T-helper 9 cell (primary cell): ENCODE results near the gene PELO.
A peak's percentile ranks its signal among the peaks of the same experiment; 100 is the strongest.

Source experiments
- DNase-seq: peaks from one replicate; pipeline ENCODE4 v3.0.0-alpha.2; 2020

PELO gene

DNA sequence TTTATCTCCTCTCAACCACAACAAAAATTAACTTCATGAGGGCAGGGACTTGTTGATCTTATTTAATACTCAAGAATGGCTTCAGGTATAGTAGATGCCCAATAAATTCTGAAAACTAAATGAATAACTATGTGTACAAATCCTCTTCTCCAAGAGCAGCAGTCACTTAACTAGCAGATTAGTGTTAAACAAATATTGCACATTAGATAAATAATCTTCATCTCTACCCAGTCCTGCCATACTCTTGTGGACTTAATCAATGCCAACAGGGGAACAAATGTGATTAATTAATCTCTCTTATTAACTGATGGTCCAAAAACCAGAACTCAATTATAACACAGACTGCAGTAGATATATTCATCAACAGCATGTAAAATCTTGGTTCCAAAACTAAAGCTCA is 15.0 kb upstream of the PELO start:
- DNase-seq, result no peak

DNA sequence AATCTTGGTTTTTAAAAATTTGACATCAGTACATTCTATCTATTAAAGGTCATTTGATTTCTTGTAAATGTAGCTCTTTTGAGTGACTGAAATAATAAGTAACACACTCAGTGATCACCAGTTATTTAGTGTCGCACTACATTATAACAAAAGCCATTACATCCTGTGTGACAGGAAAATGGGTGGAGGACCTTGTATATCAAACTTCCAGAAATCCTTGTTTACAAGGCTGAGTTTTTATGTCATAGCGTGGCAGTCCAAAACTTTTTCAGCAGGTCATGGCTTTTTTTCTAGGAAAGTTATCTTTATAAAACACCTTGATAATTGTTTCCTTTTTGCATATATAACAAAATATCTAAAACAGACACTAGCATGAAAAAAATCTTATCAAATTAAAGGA is 14.4 kb upstream of the PELO start:
- DNase-seq, result no peak

DNA sequence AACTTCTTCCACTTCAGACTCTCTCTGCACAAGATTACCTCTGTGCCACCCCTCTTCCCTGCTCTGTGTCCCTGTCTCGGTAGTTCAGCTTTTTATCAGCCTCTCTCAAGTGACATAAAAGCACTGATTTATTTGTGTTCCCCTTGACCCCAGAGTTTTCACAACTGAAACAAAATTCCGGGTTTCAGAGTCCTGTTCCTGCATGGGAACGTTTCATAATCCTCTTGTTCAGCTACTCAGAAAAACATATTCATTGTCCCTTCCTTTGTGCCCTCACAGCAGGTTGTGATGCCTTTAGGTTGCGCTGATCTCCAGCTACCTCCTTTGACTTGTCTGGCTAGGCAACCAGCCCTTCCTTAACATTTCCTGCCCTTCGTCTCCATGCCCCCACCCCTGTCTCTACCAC is 13.7 kb upstream of the PELO start:
- DNase-seq, result no peak

DNA sequence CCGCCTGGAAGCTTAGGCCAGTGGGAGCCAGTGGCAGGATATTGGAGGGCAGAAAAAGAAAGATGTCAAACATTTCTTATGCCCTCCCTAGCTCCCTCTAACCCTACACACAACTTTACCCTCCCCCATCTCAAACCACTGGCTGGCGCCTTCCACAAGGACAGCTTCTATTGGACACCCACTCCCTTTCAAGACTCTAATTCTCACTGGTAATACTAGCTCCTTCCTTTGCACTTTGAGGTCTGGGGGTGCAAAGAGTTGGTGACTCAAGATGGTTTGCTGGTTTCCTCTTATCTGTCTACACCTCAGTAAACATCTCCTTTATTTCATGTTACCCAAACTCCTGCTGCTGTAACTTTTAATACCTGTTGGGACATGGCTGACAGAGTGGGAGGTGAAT is 11.6 kb upstream of the PELO start:
- no peak for DNase-seq

DNA sequence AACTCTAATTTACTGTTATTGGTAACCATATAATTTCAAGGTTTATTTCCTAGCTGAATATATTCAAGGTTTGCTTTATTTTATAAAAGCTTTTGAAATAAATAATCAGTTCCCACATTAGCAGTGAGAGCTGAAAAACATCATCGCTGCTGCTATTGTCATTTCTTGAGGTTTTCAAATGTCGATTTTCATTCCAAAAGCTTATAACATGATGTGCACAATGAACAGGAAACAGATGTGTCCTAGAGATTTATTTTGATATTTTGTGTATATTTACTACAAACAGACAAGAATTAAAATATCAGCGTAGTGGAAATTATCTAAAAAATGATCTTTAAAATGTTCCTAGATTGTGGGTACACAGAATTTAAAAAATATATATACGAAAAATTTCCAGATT is 10.5 kb upstream of the PELO start:
- no peak for DNase-seq

DNA sequence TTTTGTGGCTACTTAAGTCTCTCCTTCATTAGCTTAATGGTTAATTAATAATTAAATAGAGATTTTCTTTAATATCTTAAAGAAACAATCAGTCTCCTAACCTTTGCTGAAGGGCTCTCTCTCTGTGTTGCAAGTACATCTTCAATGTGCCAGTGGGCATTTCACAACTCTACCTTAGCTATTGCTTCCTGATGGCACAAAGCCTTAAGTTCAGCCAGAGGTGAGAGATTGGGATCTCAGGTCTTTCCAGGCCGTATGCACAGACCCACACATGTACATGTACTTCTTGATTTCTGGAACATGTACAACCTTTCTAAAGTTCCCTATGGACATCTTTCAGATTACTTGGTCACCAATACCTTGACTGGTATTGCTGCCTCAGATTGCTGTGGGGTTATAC is 8.9 kb upstream of the PELO start:
- DNase-seq, result no peak

DNA sequence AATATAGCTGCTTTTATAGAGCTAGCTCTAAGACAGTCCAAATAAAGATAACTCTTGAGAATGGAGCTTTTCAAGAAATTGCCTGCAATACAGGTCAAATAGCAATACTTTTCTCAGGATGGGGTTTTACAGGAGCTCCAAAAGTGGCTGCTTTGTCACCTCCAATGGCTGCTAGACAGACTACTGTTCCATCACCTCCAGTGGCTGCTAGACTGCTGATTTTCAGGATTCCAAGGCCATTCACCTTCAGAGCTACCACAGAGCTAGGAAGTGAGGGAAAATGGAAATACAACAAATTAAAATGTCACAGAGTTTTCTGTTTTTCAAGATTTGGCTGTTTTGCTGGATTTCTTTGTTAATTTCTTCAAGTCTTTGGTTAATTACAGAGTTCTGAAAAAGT is 8.5 kb upstream of the PELO start:
- no peak for DNase-seq

DNA sequence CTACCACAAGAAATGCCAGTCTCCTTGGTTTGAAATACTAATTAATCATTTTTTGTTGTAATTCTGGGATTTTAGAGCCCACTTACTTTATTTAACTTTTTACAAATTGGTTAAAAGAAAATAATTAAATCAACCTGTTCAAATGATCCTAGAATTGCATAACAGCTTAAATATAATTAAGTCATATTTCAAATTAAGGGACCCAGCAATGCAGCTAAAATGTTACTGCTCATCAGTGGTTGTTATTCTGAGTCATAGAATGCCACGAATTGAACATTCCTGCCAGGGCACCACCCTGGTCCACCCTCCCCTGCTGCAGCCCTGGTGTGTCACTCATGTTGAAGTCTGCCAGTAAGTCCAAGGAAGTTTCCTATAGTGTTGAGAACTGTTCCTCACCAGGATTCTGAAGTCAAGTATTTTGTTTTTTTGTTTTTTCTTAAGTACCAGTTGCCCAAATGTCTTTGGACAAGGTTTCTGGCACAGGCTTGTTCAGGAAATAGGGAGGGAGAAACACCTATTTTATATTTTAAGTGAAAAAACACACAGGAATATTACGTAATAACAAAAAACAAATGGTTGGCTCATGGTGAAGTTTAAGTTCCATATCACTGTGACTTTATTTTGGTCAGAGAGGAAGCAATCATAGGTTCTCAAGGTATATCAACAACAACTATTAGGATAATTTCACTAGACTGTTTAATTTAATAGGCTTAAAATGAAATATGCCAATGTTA is 4.3 kb upstream of the PELO start:
- no peak for DNase-seq

DNA sequence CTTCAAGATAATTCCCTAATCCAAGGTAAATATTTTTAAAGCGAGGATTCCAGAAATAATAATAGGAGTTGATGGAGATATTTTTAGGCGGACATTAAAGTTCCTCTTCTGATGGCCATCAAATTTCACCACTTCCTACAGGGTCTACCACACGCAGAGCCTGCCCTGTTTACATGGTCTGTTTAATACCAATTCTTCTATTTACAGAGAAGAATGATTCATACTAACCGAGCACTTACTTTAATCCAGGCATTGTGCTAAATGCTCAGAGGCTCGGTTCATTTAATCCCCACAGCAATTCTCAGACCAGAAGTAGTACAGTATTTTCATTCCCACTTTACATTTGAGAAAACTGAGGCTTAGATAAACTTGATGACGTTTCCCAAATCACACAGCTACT is 3.0 kb upstream of the PELO start:
- no peak for DNase-seq

DNA sequence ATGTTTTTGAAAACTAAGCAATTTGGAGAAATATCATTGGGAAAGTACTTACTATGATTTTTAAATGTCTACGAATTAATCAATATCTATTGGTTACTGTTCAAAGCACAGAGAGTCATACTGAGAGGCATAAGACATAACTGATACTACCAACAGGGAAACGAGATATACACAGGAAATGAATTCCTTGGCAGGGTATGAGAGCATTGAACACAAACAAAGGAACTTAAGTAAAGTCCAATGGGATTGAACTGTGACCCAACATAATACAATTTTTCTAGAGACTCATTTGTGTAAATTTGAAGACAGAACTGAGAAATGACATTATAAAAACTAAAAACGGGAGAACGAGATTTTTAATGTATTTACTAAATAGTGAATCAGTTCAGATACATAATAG is 1.3 kb upstream of the PELO start:
- no peak for DNase-seq

DNA sequence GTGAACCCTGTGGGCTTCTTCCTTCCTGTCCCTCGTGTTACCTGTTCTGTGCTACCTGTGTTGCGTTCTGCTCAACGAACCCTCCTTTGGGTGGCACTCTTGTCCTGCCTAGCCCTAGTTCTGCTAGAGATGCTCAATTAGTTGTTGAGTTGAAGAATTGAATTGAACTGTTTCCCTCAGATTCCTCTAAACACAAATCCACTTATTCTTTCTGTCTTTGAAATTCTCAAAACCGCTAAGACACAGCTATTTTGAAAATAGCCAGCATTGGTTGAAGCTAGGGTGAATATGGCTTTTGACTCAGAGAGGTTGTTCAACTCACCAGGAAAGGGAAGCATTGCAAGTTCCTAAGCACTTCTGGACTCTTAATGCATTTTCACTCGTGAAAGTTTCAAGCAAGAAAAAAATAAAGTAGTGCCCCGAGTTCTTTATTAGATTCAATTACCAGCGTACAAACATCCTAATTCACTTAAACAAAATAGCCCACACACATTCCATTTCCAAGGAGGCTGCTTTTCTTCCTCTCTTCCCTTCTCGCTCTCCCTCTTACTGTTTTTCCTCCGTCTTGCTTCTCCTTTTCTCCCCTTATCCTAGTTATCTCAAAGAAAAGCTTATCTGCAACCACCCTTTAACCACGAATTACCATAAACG is 642 bp upstream of the PELO start:
- no peak for DNase-seq

DNA sequence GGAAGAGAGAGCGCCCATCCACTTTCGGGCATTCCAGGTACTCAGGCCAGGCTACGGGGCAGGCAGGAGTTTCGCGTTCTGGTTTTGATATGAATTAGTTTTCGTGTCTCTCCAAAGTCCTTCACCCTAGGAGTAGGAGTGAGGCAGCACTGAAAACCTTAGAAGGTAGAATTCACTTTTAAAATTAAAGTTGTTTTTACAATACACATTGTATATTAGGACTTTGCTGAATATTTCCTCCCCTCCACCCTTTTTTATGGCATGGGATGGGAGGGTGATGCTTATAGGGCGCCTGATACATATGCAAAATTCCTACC is 747 bp downstream of the PELO start:
- no peak for DNase-seq

DNA sequence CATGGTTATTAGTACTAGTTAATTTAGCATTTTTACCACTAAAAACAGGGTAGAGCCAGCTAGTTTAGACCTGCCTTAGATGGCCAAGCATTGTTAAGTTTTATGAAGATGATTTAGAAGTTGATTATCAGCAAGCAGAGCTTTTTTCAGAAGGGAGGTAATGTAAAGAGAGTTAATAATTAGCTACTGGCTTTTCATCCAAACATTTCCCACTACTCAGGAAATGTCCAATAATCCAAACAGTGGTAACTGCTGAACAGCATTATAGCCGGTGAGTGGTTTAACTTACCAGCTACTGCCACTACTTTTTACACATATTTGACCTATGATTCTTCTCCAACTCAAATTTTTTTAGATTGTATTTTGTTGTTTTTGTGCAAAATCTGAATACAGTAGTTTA is 1.7 kb downstream of the PELO start:
- DNase-seq, result no peak

DNA sequence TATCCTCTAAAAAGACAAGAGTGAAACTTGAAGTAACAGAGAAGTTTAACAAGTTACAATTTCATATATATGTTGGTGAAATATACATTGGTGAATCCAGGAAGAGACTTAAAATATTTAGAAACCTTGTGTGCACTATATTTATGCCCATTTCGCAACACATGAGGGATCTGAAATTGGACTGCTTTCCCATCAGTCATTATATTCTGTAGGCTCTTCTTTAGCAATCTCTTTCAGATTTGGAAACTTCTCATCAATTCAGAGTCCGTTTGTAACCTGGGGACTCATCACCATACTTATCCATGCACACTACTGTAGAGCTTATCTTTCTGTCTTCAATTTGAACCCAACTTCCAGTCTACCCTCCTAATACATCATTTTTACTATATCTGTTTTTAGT is 2.1 kb downstream of the PELO start:
- no peak for DNase-seq

DNA sequence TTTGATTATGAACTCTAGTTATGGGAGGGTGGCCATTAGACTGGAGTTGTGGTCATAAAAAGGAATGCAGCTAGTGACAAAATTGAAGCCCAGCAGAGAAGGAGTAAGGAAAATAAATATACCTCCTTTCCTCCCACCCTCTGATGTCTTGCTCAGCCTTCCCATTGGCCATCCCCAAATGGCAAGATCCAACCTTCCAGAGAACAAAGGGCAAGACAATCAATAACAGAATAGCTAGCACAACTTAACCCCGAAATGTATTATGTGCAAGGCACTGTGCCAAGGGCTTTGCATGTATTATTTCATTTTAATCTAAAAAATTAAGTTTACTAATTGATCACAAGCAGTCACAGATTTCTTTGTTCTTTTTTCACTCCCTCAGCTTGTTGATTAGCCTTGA is 3.6 kb downstream of the PELO start:
- no peak for DNase-seq

DNA sequence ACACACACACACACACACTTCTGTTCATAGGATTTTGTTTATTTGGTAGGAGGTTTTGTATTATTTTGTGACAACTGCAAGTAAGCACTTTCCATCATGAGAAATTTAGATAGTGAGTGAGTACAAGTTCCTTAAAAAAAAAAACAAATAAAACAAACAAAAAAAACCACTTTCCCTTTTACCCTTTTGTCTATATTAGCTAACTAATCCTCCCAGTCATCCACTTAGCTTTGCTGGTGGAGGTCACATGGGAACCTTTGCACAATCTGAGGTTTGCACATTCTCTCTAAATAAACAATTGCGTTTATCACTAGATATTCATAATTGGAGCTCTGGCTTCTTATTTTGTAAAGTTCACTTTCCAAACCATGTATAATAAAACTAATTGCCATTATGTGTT is 6.8 kb downstream of the PELO start:
- DNase-seq, result no peak

DNA sequence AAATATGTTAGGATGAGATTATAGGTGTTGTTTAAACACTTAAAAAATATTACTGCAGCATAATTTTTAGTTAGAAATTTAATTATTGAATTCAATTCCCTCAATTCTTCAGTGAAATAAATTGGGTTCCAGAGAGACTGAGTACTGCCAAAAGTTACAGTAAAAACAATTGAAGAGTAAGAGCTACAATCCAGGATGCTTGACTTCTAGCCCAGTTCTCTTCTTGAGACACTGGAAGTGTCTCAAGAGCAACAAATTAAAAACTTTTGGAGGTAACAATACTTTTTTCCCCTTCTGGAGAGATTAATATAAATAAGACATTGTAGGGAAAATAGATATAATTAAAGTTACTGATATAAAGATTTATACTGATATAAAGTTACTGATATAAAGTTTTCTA is 8.3 kb downstream of the PELO start:
- DNase-seq, result no peak

DNA sequence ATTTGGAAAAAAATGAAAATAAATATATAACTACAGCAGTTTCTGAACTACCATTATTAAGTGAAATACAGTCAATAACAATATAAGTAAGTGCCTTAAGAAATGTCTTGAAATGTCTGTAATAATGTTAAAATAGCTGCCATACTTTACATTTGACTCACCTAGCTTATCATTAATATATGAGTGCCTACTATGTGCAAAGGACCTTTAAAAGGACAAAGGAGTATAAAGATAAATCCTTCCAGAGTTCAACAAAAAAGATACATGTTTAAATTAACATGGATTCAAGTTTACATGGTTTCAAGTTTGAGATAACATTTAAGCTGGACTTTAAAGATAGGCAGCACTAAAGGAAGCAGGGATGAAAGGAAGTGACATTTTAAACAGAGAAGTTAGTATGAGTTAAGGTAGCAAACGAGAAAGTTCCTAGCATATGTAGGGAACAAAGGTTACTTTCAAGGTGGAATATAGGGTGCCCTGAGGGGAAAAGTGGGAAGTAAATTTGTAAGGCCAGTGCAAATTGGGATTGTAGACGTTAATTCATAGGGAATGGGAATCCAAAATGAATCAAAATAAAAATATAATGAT is 8.9 kb downstream of the PELO start:
- DNase-seq, result no peak

DNA sequence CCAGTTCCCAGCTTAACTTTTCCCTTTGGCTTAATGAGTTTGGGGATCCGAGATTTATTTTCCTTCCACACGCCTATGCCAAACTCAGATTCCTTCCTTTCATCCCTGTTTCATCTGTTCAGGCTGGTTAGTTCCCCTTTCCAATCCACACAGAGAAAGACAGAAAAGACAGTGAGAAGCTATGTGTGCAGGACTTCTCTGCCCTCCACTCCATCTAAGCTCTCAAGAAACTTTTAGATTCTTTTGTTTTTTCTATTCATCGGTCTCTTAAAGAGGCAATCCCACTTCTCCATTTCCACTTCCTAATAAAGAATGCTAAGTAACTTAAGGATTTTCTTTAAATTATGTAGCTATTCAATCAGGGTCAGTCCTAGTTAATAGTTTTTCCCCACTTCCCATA is 11.2 kb downstream of the PELO start:
- DNase-seq, result no peak

DNA sequence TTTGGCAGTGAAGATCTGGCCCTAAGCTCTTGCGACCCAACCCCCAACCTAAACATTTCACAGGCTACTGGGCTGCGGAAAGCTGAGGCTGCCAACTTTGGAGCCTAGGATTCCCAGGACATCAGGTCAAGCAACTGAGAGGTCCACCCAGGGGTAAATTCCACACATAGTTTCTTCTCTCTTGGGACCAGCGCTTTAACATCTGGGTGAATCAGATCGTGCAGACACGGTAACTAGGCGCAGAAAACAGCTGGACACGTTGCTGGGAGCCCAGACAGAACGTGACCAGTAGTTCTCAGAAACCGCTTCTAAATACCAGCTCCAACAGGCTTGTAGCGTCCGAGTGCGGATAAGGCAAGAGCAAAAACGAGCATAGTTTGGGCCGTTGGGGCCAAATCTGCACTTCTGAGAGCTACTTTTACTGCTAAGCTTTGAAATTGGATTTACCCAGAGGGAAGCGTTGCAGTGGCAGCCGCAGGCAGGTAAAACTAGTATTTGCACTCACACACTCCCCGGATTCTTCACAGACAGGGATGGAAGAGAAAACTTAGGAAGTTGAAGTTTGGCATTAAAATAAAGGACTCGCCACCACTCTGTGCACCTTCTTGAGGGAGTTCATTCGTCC is 11.8 kb downstream of the PELO start:
- DNase-seq, result no peak

DNA sequence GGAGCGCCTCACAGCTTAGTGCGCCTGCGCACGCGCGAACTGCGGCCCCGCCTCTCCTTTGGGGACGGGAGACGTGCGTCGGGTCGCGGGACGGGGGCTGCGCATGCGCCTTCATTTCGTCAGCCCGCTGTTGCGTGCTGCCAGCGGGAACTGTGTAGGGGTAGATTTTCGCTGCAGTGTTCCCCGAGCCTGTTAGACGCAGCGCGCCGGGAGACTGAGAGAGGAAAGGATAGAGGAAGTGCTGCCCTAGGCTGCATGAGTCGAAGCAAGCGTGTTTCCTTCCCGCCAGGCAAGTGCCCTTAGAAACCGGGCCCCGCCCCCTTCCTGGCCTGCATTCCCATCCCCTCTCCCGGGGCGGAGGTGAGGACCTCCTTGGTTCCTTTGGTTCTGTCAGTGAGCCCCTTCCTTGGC is 12.3 kb downstream of the PELO start:
- DNase-seq, result peak; percentile 91

DNA sequence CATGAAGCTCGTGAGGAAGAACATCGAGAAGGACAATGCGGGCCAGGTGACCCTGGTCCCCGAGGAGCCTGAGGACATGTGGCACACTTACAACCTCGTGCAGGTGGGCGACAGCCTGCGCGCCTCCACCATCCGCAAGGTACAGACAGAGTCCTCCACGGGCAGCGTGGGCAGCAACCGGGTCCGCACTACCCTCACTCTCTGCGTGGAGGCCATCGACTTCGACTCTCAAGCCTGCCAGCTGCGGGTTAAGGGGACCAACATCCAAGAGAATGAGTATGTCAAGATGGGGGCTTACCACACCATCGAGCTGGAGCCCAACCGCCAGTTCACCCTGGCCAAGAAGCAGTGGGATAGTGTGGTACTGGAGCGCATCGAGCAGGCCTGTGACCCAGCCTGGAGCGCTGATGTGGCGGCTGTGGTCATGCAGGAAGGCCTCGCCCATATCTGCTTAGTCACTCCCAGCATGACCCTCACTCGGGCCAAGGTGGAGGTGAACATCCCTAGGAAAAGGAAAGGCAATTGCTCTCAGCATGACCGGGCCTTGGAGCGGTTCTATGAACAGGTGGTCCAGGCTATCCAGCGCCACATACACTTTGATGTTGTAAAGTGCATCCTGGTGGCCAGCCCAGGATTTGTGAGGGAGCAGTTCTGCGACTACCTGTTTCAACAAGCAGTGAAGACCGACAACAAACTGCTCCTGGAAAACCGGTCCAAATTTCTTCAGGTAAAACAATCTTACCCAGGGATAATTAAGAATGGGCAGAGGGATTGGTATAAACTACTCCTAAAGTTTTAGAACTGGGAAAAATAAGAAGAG is 12.9 kb downstream of the PELO start:
- peak; percentile 35 for DNase-seq

DNA sequence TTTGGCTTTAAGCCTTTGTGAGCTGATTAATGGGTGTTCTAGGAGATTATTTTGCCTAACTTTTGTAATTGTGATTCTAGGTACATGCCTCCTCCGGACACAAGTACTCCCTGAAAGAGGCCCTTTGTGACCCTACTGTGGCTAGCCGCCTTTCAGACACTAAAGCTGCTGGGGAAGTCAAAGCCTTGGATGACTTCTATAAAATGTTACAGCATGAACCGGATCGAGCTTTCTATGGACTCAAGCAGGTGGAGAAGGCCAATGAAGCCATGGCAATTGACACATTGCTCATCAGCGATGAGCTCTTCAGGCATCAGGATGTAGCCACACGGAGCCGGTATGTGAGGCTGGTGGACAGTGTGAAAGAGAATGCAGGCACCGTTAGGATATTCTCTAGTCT is 13.6 kb downstream of the PELO start:
- DNase-seq, result no peak
